ENCODE results near the gene KMT2C.
A peak's percentile ranks its signal among the peaks of the same experiment; 100 is the strongest.
"Not testable (repeated sequence)": the region's sequence is repeated elsewhere in the genome, so short reads cannot be mapped to it uniquely, and the experiment has no call there.

Gene KMT2C

GRCh38 chr7:152384235-152385200 is 51.3 kb downstream of the KMT2C start:
- not testable (repeated sequence) for H3K27ac ChIP-seq (ENCODE audit: low read length)
- peak; percentile 27; the same call in 1 of the 3 replicates for ATAC-seq (ENCODE audit: insufficient read depth, low read depth)

GRCh38 chr7:152383341-152384234 is 52.2 kb downstream of the KMT2C start:
- peaks cover 24% of the 10 kb centered on the region; the same call in 1 of the 2 replicates for H4K20me1 ChIP-seq (ENCODE audit: insufficient read depth, low read length)
- no peaks in the 10 kb centered on the region for H3K36me3 ChIP-seq (ENCODE audit: insufficient read depth, low read length)
- ATAC-seq (ENCODE audit: insufficient read depth, low read depth), result 0 out of 3 replicates have a peak, but pooled peaks have one; percentile 27
- H3K4me3 ChIP-seq (ENCODE audit: low read depth in 1 of 2, low read length in 2 of 2), result no peak overlapping the region
- no peak overlapping the region for H3K9ac ChIP-seq (ENCODE audit: low read depth, low read length)
- no peak overlapping the region for H3K4me2 ChIP-seq (ENCODE audit: insufficient read depth, low read length)
- H3K79me2 ChIP-seq (ENCODE audit: insufficient read depth, low read length), result peaks cover 84% of the 10 kb centered on the region
- TF ChIP-seq EZH2 (IDR thresholded peaks at IDR 0.05; ENCODE audit: borderline replicate concordance, low read depth, low read length, severe bottlenecking) (no peak), CTCF (IDR thresholded peaks at IDR 0.05; ENCODE audit: borderline replicate concordance, extremely low read depth, low read length, poor library complexity, severe bottlenecking) (no peak)
- no peak overlapping the region for H3K27ac ChIP-seq (ENCODE audit: low read length)
- H2AFZ ChIP-seq (ENCODE audit: low read depth, low read length), result no peak overlapping the region
- no peaks in the 10 kb centered on the region for H3K27me3 ChIP-seq (ENCODE audit: insufficient read depth, low read length, poor library complexity)
- DNase-seq, result no peak
- H3K4me1 ChIP-seq (ENCODE audit: insufficient read depth, low read length), result no peaks in the 10 kb centered on the region
- H3K9me3 ChIP-seq (ENCODE audit: insufficient read depth, low read length, severe bottlenecking), result peaks cover 6% of the 10 kb centered on the region

More at GRCh38 chr7:152384235-152385200, 51.3 kb downstream of the KMT2C start:
- H3K36me3 ChIP-seq (ENCODE audit: insufficient read depth, low read length); DNase-seq; H3K9me3 ChIP-seq (ENCODE audit: insufficient read depth, low read length, severe bottlenecking); H3K27me3 ChIP-seq (ENCODE audit: insufficient read depth, low read length, poor library complexity); H3K4me1 ChIP-seq (ENCODE audit: insufficient read depth, low read length); H3K4me2 ChIP-seq (ENCODE audit: insufficient read depth, low read length); H3K4me3 ChIP-seq (ENCODE audit: low read depth in 1 of 2, low read length in 2 of 2); H3K9ac ChIP-seq (ENCODE audit: low read depth, low read length); H2AFZ ChIP-seq (ENCODE audit: low read depth, low read length): not testable (repeated sequence)
- peaks cover 85% of the 10 kb centered on the region for H3K79me2 ChIP-seq (ENCODE audit: insufficient read depth, low read length)
- peaks cover 23% of the 10 kb centered on the region; the same call in 1 of the 2 replicates for H4K20me1 ChIP-seq (ENCODE audit: insufficient read depth, low read length)

GRCh38 chr7:152382244-152382643 is 53.6 kb downstream of the KMT2C start:
- peaks cover 27% of the 10 kb centered on the region; the same call in 1 of the 2 replicates for H4K20me1 ChIP-seq (ENCODE audit: insufficient read depth, low read length)
- H3K36me3 ChIP-seq (ENCODE audit: insufficient read depth, low read length), result 0 out of 2 replicates have a peak, but pooled peaks cover 4% of the 10 kb centered on the region
- ATAC-seq (ENCODE audit: insufficient read depth, low read depth) (no peak), DNase-seq (no peak)
- H3K79me2 ChIP-seq (ENCODE audit: insufficient read depth, low read length), result peaks cover 86% of the 10 kb centered on the region
- TF ChIP-seq EZH2 (IDR thresholded peaks at IDR 0.05; ENCODE audit: borderline replicate concordance, low read depth, low read length, severe bottlenecking), result no peak
- TF ChIP-seq CTCF (IDR thresholded peaks at IDR 0.05; ENCODE audit: borderline replicate concordance, extremely low read depth, low read length, poor library complexity, severe bottlenecking), result no peak
- no peak overlapping the region for H2AFZ ChIP-seq (ENCODE audit: low read depth, low read length)
- H3K4me3 ChIP-seq (ENCODE audit: low read depth in 1 of 2, low read length in 2 of 2), result no peak overlapping the region
- no peaks in the 10 kb centered on the region for H3K27me3 ChIP-seq (ENCODE audit: insufficient read depth, low read length, poor library complexity)
- H3K4me2 ChIP-seq (ENCODE audit: insufficient read depth, low read length), result no peak overlapping the region
- peaks cover 6% of the 10 kb centered on the region for H3K9me3 ChIP-seq (ENCODE audit: insufficient read depth, low read length, severe bottlenecking)
- no peak overlapping the region for H3K9ac ChIP-seq (ENCODE audit: low read depth, low read length)
- H3K27ac ChIP-seq (ENCODE audit: low read length), result no peak overlapping the region
- no peaks in the 10 kb centered on the region for H3K4me1 ChIP-seq (ENCODE audit: insufficient read depth, low read length)

GRCh38 chr7:152380931-152381578 is 54.7 kb downstream of the KMT2C start:
- peaks cover 31% of the 10 kb centered on the region for H4K20me1 ChIP-seq (ENCODE audit: insufficient read depth, low read length)
- peaks cover 91% of the 10 kb centered on the region for H3K79me2 ChIP-seq (ENCODE audit: insufficient read depth, low read length)
- H3K9me3 ChIP-seq (ENCODE audit: insufficient read depth, low read length, severe bottlenecking); H3K4me1 ChIP-seq (ENCODE audit: insufficient read depth, low read length); H3K27ac ChIP-seq (ENCODE audit: low read length); H3K4me2 ChIP-seq (ENCODE audit: insufficient read depth, low read length); H3K9ac ChIP-seq (ENCODE audit: low read depth, low read length); DNase-seq; H3K4me3 ChIP-seq (ENCODE audit: low read depth in 1 of 2, low read length in 2 of 2); ATAC-seq (ENCODE audit: insufficient read depth, low read depth); H3K27me3 ChIP-seq (ENCODE audit: insufficient read depth, low read length, poor library complexity); H3K36me3 ChIP-seq (ENCODE audit: insufficient read depth, low read length); H2AFZ ChIP-seq (ENCODE audit: low read depth, low read length): not testable (repeated sequence)

- ATAC-seq (ENCODE audit: insufficient read depth, low read depth); H3K4me3 ChIP-seq (ENCODE audit: low read depth in 1 of 2, low read length in 2 of 2); H3K36me3 ChIP-seq (ENCODE audit: insufficient read depth, low read length); H2AFZ ChIP-seq (ENCODE audit: low read depth, low read length); H3K9me3 ChIP-seq (ENCODE audit: insufficient read depth, low read length, severe bottlenecking); H3K27ac ChIP-seq (ENCODE audit: low read length); H3K4me1 ChIP-seq (ENCODE audit: insufficient read depth, low read length); H3K27me3 ChIP-seq (ENCODE audit: insufficient read depth, low read length, poor library complexity); H3K9ac ChIP-seq (ENCODE audit: low read depth, low read length); H3K4me2 ChIP-seq (ENCODE audit: insufficient read depth, low read length); DNase-seq: not testable (repeated sequence)
- peaks cover 28% of the 10 kb centered on the region for H4K20me1 ChIP-seq (ENCODE audit: insufficient read depth, low read length)
- peaks cover 96% of the 10 kb centered on the region for H3K79me2 ChIP-seq (ENCODE audit: insufficient read depth, low read length)
Observed at GRCh38 chr7:152378497-152378896, 57.3 kb downstream of the KMT2C start.

Data from DND-41 (cell line).